HEK293 (cell line): ENCODE data around the gene ALOXE3.

ENCODE experiments used
- CTCF ChIA-PET: fragments of 350-600 bp; formaldehyde crosslinking; extraction: SDS; loops from one replicate; lab custom pipeline; 2021; ENCODE audit warnings: antibody characterized with exemption; lab: Yijun Ruan, JAX
- POLR2A ChIA-PET: fragments of 300-600 bp; formaldehyde crosslinking; extraction: SDS; loops from one replicate; lab custom pipeline; 2020; ENCODE audit warnings: antibody characterized with exemption, inconsistent platforms; lab: Yijun Ruan, JAX
- H3K27ac ChIP-seq: fragments of 200-500 bp; sonication (Bioruptor generic); 2 replicates; pipeline ENCODE4 v1.5.1; 2014; ENCODE audit warnings: low read depth, low read length, control low read depth, inconsistent platforms; ENCODE audit errors: extremely low read depth
- H3K36me3 ChIP-seq, 2 experiments: fragments of 200-500 bp in 1 of 2; sonication (Bioruptor generic) in 1 of 2; 1 replicate in 1 of 2; 2 replicates in 1 of 2; pipeline ENCODE4 v1.5.1; 2014 to 2017; ENCODE audit warnings: inconsistent platforms in 2 of 2, low read length in 2 of 2; ENCODE audit not compliant: control insufficient read depth in 2 of 2, insufficient read depth in 1 of 2
- H3K4me1 ChIP-seq: fragments of 200-500 bp; sonication (Bioruptor generic); 2 replicates; pipeline ENCODE4 v1.5.1; 2014; ENCODE audit warnings: mild to moderate bottlenecking, low read length, inconsistent platforms; ENCODE audit not compliant: control insufficient read depth, insufficient read depth
- H3K4me3 ChIP-seq: 2 replicates; pipeline ENCODE4 v1.5.1; 2011; ENCODE audit warnings: low read depth, mild to moderate bottlenecking, control low read depth, low read length, moderate library complexity
- H3K9me3 ChIP-seq: fragments of 200-500 bp; sonication (Bioruptor generic); 2 replicates; pipeline ENCODE4 v1.5.1; 2014; ENCODE audit warnings: low read depth, low read length, inconsistent platforms; ENCODE audit not compliant: control insufficient read depth, insufficient read depth
- GLIS2 ChIP-seq: fragments of 450-650 bp; formaldehyde crosslinking; IDR thresholded peaks from 2 replicates; pipeline ENCODE4 v1.5.1; 2016; ENCODE audit warnings: missing biosample characterization, missing genetic modification characterization
- IKZF3 ChIP-seq: fragments of 450-650 bp; IDR thresholded peaks from 2 replicates; pipeline ENCODE4 v1.5.0; 2018; ENCODE audit warnings: missing biosample characterization, mild to moderate bottlenecking, missing genetic modification characterization, moderate library complexity
- KLF1 ChIP-seq: fragments of 450-650 bp; formaldehyde crosslinking; IDR thresholded peaks from 2 replicates; pipeline ENCODE4 v1.5.1; 2016; ENCODE audit warnings: missing biosample characterization, missing genetic modification characterization
- KLF10 ChIP-seq: fragments of 450-650 bp; IDR thresholded peaks from 2 replicates; pipeline ENCODE4 v1.5.1; 2018; ENCODE audit warnings: missing biosample characterization, mild to moderate bottlenecking, missing genetic modification characterization
- OSR2 ChIP-seq: fragments of 450-650 bp; formaldehyde crosslinking; IDR thresholded peaks from 2 replicates; pipeline ENCODE4 v1.5.1; 2016; ENCODE audit warnings: missing biosample characterization, missing genetic modification characterization
- PRDM1 ChIP-seq: fragments of 450-650 bp; formaldehyde crosslinking; IDR thresholded peaks from 2 replicates; pipeline ENCODE4; 2016; ENCODE audit warnings: missing biosample characterization, missing genetic modification characterization
- SP2 ChIP-seq: fragments of 450-650 bp; formaldehyde crosslinking; IDR thresholded peaks from 2 replicates; pipeline ENCODE4 v1.5.1; 2016; ENCODE audit warnings: missing biosample characterization, missing genetic modification characterization
- WT1 ChIP-seq: fragments of 450-650 bp; formaldehyde crosslinking; IDR thresholded peaks from 2 replicates; pipeline ENCODE4 v1.5.1; 2016; ENCODE audit warnings: missing biosample characterization, missing genetic modification characterization
- ZBTB11 ChIP-seq: fragments of 450-650 bp; formaldehyde crosslinking; conservative IDR thresholded peaks from 2 replicates; pipeline ENCODE4 v1.5.1; 2016; ENCODE audit warnings: low read depth, missing biosample characterization, missing genetic modification characterization
- ZBTB48 ChIP-seq: fragments of 450-650 bp; formaldehyde crosslinking; IDR thresholded peaks from 2 replicates; pipeline ENCODE4 v1.5.1; 2016; ENCODE audit warnings: missing biosample characterization, missing genetic modification characterization
- ZEB2 ChIP-seq: fragments of 450-650 bp; formaldehyde crosslinking; IDR thresholded peaks from 2 replicates; pipeline ENCODE4 v1.5.1; 2016; ENCODE audit warnings: missing biosample characterization, missing genetic modification characterization
- ZNF174 ChIP-seq: fragments of 450-650 bp; formaldehyde crosslinking; IDR thresholded peaks from 2 replicates; pipeline ENCODE4 v1.5.0; 2017; ENCODE audit warnings: missing biosample characterization, mild to moderate bottlenecking, missing genetic modification characterization
- ZNF184 ChIP-seq: fragments of 450-650 bp; IDR thresholded peaks from 2 replicates; pipeline ENCODE4 v1.5.1; 2018; ENCODE audit warnings: missing biosample characterization, mild to moderate bottlenecking, missing genetic modification characterization
- ZNF223 ChIP-seq: fragments of 450-650 bp; formaldehyde crosslinking; IDR thresholded peaks from 2 replicates; pipeline ENCODE4 v1.5.1; 2016; ENCODE audit warnings: missing biosample characterization, missing genetic modification characterization
- ZNF24 ChIP-seq: fragments of 450-650 bp; formaldehyde crosslinking; IDR thresholded peaks from 2 replicates; pipeline ENCODE4 v1.5.1; 2016; ENCODE audit warnings: missing biosample characterization, missing genetic modification characterization
- ZNF311 ChIP-seq: fragments of 450-650 bp; formaldehyde crosslinking; IDR thresholded peaks from 2 replicates; pipeline ENCODE4 v1.5.1; 2017; ENCODE audit warnings: missing biosample characterization, missing genetic modification characterization, borderline replicate concordance
- ZNF335 ChIP-seq: fragments of 450-650 bp; formaldehyde crosslinking; conservative IDR thresholded peaks from 2 replicates; pipeline ENCODE4 v1.5.1; 2016; ENCODE audit warnings: missing biosample characterization, missing genetic modification characterization
- ZNF391 ChIP-seq: fragments of 450-650 bp; formaldehyde crosslinking; IDR thresholded peaks from 2 replicates; pipeline ENCODE4 v1.5.1; 2016; ENCODE audit warnings: low read depth, missing biosample characterization, missing genetic modification characterization, borderline replicate concordance
- ZNF510 ChIP-seq: fragments of 450-650 bp; formaldehyde crosslinking; IDR thresholded peaks from 2 replicates; pipeline ENCODE4 v1.5.1; 2018; ENCODE audit warnings: mild to moderate bottlenecking, missing genetic modification characterization, missing biosample characterization; ENCODE audit not compliant: insufficient replicate concordance
- ZNF513 ChIP-seq: fragments of 450-650 bp; IDR thresholded peaks from 2 replicates; pipeline ENCODE4 v1.5.1; 2018; ENCODE audit warnings: missing biosample characterization, missing genetic modification characterization
- ZNF580 ChIP-seq: fragments of 450-650 bp; formaldehyde crosslinking; IDR thresholded peaks from 2 replicates; pipeline ENCODE4 v1.5.1; 2016; ENCODE audit warnings: missing biosample characterization, missing genetic modification characterization
- ZNF600 ChIP-seq: fragments of 450-650 bp; formaldehyde crosslinking; IDR thresholded peaks from 2 replicates; pipeline ENCODE4 v1.5.1; 2016; ENCODE audit warnings: missing biosample characterization, missing genetic modification characterization
- ZNF664 ChIP-seq: fragments of 450-650 bp; formaldehyde crosslinking; IDR thresholded peaks from 2 replicates; pipeline ENCODE4 v1.5.1; 2016; ENCODE audit warnings: missing biosample characterization, missing genetic modification characterization
- ZNF692 ChIP-seq: fragments of 450-650 bp; formaldehyde crosslinking; IDR thresholded peaks from 2 replicates; pipeline ENCODE4 v1.5.1; 2016; ENCODE audit warnings: missing biosample characterization, missing genetic modification characterization
- ZNF707 ChIP-seq: fragments of 450-650 bp; formaldehyde crosslinking; IDR thresholded peaks from 2 replicates; pipeline ENCODE4 v1.5.1; 2016; ENCODE audit warnings: missing biosample characterization, missing genetic modification characterization
- ZNF776 ChIP-seq: fragments of 450-650 bp; formaldehyde crosslinking; IDR thresholded peaks from 2 replicates; pipeline ENCODE4 v1.5.0; 2017; ENCODE audit warnings: missing biosample characterization, missing genetic modification characterization, borderline replicate concordance
- ZNF777 ChIP-seq: fragments of 450-650 bp; formaldehyde crosslinking; IDR thresholded peaks from 2 replicates; pipeline ENCODE4 v1.5.1; 2017; ENCODE audit warnings: missing biosample characterization, missing genetic modification characterization, borderline replicate concordance
- TF ChIP-seq, protein P1 (sequence below): fragments of 450-650 bp; IDR thresholded peaks from 2 replicates; pipeline ENCODE4 v1.5.1; 2018; ENCODE audit warnings: missing biosample characterization, mild to moderate bottlenecking, missing genetic modification characterization

ALOXE3 gene

GRCh38 chr17:8123695-8124349 is 5.5 kb upstream of the ALOXE3 start, which contains the start of gene HES7 (continued):
- TF ChIP-seq KLF1 (tag by site-specific recombination) = peak; percentile 70
- TF ChIP-seq PRDM1 = peak; percentile 47
- TF ChIP-seq KLF10 (tag by site-specific recombination) = peak; percentile 30; the same call in 1 of the 2 replicates
- TF ChIP-seq OSR2 (tag by site-specific recombination) = 0 out of 2 replicates have a peak, but pooled peaks have one; percentile 17
- no peak for TF ChIP-seq ZNF24 (tag by site-specific recombination)
- peak; percentile 84 for TF ChIP-seq SP2 (tag by site-specific recombination)
- TF ChIP-seq ZEB2 (tag by site-specific recombination) = peak; percentile 25; the same call in 1 of the 2 replicates
- TF ChIP-seq ZNF335 (tag by site-specific recombination) = peak; percentile 78; the same call in 1 of the 2 replicates
- TF ChIP-seq ZNF664 (tag by site-specific recombination) = no peak
- 0 out of 2 replicates have a peak, but pooled peaks have one; percentile 7 for TF ChIP-seq ZNF580 (tag by site-specific recombination)
- TF ChIP-seq ZNF692 = peak; percentile 10; the same call in 1 of the 2 replicates
- TF ChIP-seq ZNF391 (tag by site-specific recombination) = peak; percentile 43; the same call in 1 of the 2 replicates
- peak; percentile 93 for TF ChIP-seq ZBTB48 (tag by site-specific recombination)
- TF ChIP-seq ZNF707 = no peak
- TF ChIP-seq ZNF184 (tag by site-specific recombination) = no peak
- TF ChIP-seq ZNF600 = peak; percentile 96
- TF ChIP-seq GLIS2 (tag by site-specific recombination) = peak; percentile 76
- no peak for TF ChIP-seq ZNF776 (tag by site-specific recombination)
- TF ChIP-seq ZNF510 (tag by site-specific recombination) = no peak
- 0 out of 2 replicates have a peak, but pooled peaks have one; percentile 11 for TF ChIP-seq ZNF777 (tag by site-specific recombination)
- peak; percentile 59 for TF ChIP-seq IKZF3 (tag by site-specific recombination)

GRCh38 chr17:8122924-8123694 is 4.8 kb upstream of the ALOXE3 start:
- ChIA-PET POLR2A (interaction anchor here (0.6 to 3.5 kb wide), 9 partner anchors 16 to 760 kb away, joined by 4 to 27 read pairs (median 5); partner anchors contain the start of genes BORCS6 and CTC1), CTCF (interaction anchor here (0.7 to 4.1 kb wide), 10 partner anchors 10 to 101 kb away, joined by 3 to 33 read pairs (median 6); no protein-coding TSS in a partner anchor)
- Histone ChIP-seq H3K9me3 (no peaks in the 10 kb centered on the region), H3K36me3 (no peaks in the 10 kb centered on the region), H3K4me1 (peaks cover 14% of the 10 kb centered on the region), H3K4me3 (peak overlapping the region; percentile 70), H3K27ac (peak overlapping the region; percentile 21; the same call in 1 of the 2 replicates)
- TF ChIP-seq ZNF174 (tag by site-specific recombination) = no peak
- TF ChIP-seq, protein P1, sequence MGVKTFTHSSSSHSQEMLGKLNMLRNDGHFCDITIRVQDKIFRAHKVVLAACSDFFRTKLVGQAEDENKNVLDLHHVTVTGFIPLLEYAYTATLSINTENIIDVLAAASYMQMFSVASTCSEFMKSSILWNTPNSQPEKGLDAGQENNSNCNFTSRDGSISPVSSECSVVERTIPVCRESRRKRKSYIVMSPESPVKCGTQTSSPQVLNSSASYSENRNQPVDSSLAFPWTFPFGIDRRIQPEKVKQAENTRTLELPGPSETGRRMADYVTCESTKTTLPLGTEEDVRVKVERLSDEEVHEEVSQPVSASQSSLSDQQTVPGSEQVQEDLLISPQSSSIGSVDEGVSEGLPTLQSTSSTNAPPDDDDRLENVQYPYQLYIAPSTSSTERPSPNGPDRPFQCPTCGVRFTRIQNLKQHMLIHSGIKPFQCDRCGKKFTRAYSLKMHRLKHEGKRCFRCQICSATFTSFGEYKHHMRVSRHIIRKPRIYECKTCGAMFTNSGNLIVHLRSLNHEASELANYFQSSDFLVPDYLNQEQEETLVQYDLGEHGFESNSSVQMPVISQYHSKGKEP = no peak
- TF ChIP-seq ZNF513 (tag by site-specific recombination) = no peak
- TF ChIP-seq GLIS2 (tag by site-specific recombination) = no peak
- TF ChIP-seq WT1 (tag by site-specific recombination) = no peak
- no peak for TF ChIP-seq ZNF311 (tag by site-specific recombination)
- TF ChIP-seq ZNF223 = no peak
- TF ChIP-seq ZBTB11 (tag by site-specific recombination) = peak; percentile 21; the same call in 1 of the 2 replicates
